Testis (tissue), 3 donors: ENCODE results near the gene LRMDA. TPM values are rescaled to one million over a fixed set of nuclear protein-coding genes. Genes with fewer than 3 reads are reported as not detected.
"Not testable (repeated sequence)": the region's sequence is repeated elsewhere in the genome, so short reads cannot be mapped to it uniquely, and the experiment has no call there.

ENCODE experiments used
- DNase-seq: peaks from one replicate; pipeline ENCODE4 v3.0.0-alpha.2; 2019
- H3K27ac ChIP-seq, 2 donors: fragments of 200-600 bp; sonication (generic); one replicate each; pipeline ENCODE4 v1.5.1; 2019
- H3K27me3 ChIP-seq: fragments of 200-600 bp; sonication (generic); one replicate; pipeline ENCODE4 v1.5.1; 2019
- H3K36me3 ChIP-seq: fragments of 200-600 bp; sonication (generic); one replicate; pipeline ENCODE4 v1.5.1; 2017; ENCODE audit warnings: low read depth; ENCODE audit errors: missing control alignments
- H3K4me1 ChIP-seq: fragments of 200-600 bp; sonication (generic); one replicate; pipeline ENCODE4 v1.5.1; 2019
- H3K4me3 ChIP-seq, 2 donors: fragments of 200-600 bp; sonication (generic); one replicate each; pipeline ENCODE4 v1.5.1; 2017 to 2019
- H3K9me3 ChIP-seq: fragments of 200-600 bp; sonication (generic); one replicate; pipeline ENCODE4 v1.5.1; 2017
- POLR2A ChIP-seq: fragments of 450-650 bp; IDR thresholded peaks from one replicate; pipeline ENCODE4 v1.6.1; 2017; ENCODE audit warnings: antibody characterized with exemption, mild to moderate bottlenecking, moderate library complexity
- WGBS, 2 donors: methylation state at CpG; one replicate each; pipeline ENCODE4 v1.1.5; 2018; 5-methylcytosine and 5-hydroxymethylcytosine counted together
- intact Hi-C: fragments of 100-400 bp; cut with DNase I; formaldehyde crosslinking; loops from one replicate; pipeline ENCODE4 v1.15.1; 2023; ENCODE audit warnings: low total_unique reads
- microRNA counts, 2 donors: library from miRNA; unstranded; fragments of <30 nt; microRNA quantifications; one replicate each; lab custom pipeline; 2016
- microRNA-seq, 2 donors: library from miRNA; unstranded; fragments of <30 nt; microRNA quantifications; one replicate each; pipeline ENCODE4, GENCODE V29; 2016; ENCODE audit warnings: borderline number of aligned reads in 2 of 2, borderline replicate concordance in 1 of 2
- polyA plus RNA-seq: library from polyadenylated mRNA; stranded (reverse); fragments of 350-450 nt; fragmentation: Illumina TruSeq; extraction: RNeasy Lipid Tissue Mini Kit (QIAGEN cat#74804); gene quantifications from one replicate; pipeline ENCODE4 v1.2.3, GENCODE V29; 2014; ENCODE audit warnings: low read depth, low replicate concordance; ENCODE audit not compliant: insufficient read depth
- small RNA-seq, 2 donors: library from RNA; depleted of rRNA; stranded (forward); fragments of <200 nt; gene quantifications; one replicate each; pipeline ENCODE3, GENCODE V24; 2016
- total RNA-seq, 2 donors: library from RNA; depleted of rRNA; stranded (reverse); fragments of >200 nt; gene quantifications; one replicate each; pipeline ENCODE4 v1.2.3, GENCODE V29; 2016
- TF ChIP-seq, protein P1 (sequence below), 3 experiments: fragments of 450-650 bp in 2 of 3; fragments of 200-600 bp in 1 of 3; sonication (generic) in 1 of 3; IDR thresholded peaks; one replicate each; pipeline ENCODE4 v1.5.1; 2016 to 2019; ENCODE audit warnings: antibody characterized with exemption in 3 of 3, mild to moderate bottlenecking in 2 of 3, moderate library complexity in 1 of 3

LRMDA gene
- total and polyA plus RNA-seq, 3 donors from 2014 or later = 7.6 to 13.8 (median 10.6) TPM

DNA sequence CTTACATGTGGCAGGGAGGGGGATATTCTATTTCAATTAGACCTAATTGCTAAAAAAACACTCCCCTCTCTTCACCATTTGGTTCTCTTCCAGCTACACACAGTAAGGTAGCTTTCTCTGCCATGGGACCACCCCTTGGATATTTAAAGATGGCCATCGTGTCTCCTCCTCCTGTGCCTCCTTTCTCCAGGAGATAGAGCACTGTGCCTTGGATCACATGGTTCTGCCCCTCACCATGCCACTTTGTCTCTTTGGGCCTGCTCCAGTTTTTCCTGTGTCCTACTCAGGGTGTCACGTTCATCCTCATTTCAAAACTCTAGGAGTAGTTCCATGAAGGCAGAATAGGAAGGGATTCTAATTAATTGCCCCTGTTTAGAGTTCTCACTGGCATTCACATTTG lies 1146.0 kb downstream of the LRMDA start:
- Histone ChIP-seq H3K4me3 (no peak overlapping the region), H3K4me1 (no peaks in the 10 kb centered on the region), H3K9me3 (no peaks in the 10 kb centered on the region), H3K27me3 (no peaks in the 10 kb centered on the region), H3K36me3 (no peaks in the 10 kb centered on the region), H3K27ac (no peak overlapping the region)
- DNase-seq = no peak
- intact Hi-C loops = no loop called here
- TF ChIP-seq POLR2A = no peak
- TF ChIP-seq, protein P1, sequence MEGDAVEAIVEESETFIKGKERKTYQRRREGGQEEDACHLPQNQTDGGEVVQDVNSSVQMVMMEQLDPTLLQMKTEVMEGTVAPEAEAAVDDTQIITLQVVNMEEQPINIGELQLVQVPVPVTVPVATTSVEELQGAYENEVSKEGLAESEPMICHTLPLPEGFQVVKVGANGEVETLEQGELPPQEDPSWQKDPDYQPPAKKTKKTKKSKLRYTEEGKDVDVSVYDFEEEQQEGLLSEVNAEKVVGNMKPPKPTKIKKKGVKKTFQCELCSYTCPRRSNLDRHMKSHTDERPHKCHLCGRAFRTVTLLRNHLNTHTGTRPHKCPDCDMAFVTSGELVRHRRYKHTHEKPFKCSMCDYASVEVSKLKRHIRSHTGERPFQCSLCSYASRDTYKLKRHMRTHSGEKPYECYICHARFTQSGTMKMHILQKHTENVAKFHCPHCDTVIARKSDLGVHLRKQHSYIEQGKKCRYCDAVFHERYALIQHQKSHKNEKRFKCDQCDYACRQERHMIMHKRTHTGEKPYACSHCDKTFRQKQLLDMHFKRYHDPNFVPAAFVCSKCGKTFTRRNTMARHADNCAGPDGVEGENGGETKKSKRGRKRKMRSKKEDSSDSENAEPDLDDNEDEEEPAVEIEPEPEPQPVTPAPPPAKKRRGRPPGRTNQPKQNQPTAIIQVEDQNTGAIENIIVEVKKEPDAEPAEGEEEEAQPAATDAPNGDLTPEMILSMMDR (IDR thresholded peaks at IDR 0.05) = no peak
- WGBS, 2 donors = 91 to 97% methylated on average over 2 of the region's 2 CpGs

DNA sequence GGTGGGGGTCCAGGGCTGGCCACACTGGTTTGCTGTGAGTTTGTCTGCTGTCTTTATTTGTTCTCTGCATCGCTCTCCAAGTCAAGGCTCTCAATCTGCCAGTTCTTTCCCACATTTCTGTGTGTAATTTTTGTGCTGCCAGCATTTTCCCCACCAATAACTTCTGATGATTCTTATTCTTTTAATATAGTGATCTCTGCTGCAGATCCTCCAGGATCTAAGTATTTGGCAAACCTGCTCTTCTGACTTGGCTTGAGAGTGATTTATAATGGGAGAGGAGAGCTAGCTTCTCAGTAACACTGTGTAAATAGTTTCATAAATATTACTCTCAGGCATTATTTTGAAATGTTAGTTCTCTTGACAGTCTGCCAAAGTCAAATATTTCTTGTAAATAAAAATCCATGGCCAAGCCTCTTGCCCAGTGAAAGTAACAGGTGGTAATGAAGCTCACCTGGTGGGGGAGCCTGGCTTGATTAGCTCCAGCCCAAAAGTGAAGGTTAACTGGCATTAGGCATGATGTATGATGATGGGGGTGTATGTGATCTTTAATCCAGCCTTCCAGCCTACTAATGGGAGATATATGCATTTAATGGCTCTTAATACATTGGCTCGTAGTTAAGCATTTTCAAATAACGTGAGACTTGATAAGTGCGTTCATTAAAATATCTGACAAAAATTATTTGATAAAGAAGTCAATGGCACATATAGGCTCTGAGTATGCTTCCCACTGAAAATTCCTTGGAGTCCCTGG lies 1150.3 kb downstream of the LRMDA start:
- H3K36me3 ChIP-seq = no peaks in the 10 kb centered on the region
- TF ChIP-seq POLR2A = no peak
- TF ChIP-seq, protein P1 (IDR thresholded peaks at IDR 0.05) = no peak
- H3K27ac ChIP-seq = no peak overlapping the region
- no peak overlapping the region for H3K4me3 ChIP-seq
- H3K27me3 ChIP-seq = no peaks in the 10 kb centered on the region
- no peak for DNase-seq
- no peaks in the 10 kb centered on the region for H3K9me3 ChIP-seq
- intact Hi-C loops = no loop called here
- WGBS, 2 donors = 88 to 92% methylated on average over 4 of the region's 4 CpGs
- H3K4me1 ChIP-seq = peaks cover 4% of the 10 kb centered on the region

DNA sequence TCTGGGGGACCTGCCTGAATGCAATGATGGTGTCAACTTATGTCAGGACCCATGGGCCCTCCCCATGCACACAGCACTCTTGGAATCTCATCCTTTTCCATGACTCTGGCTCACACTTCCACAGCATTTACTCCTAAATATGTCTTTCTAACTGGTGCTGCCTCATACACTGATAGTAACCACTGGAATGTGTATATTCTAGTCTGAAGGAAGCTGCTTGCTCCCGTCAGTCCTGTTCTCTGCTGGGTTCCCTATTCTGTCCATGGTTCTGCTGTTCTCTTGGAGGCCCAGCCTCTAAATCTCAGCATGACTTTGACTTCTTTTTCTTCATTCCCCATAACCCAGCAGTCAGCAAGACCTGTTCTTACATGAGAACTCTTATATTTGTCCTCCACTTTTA lies 1151.1 kb downstream of the LRMDA start:
- Histone ChIP-seq H3K9me3 (no peaks in the 10 kb centered on the region), H3K4me3 (no peak overlapping the region), H3K27ac (no peak overlapping the region), H3K27me3 (no peaks in the 10 kb centered on the region), H3K4me1 (peaks cover 4% of the 10 kb centered on the region), H3K36me3 (no peaks in the 10 kb centered on the region)
- 100% methylated on average over 1 of the region's 1 CpG for WGBS, 2 donors
- intact Hi-C loops = no loop called here
- TF ChIP-seq, protein P1 (IDR thresholded peaks at IDR 0.05) = no peak
- no peak for TF ChIP-seq POLR2A
- no peak for DNase-seq

DNA sequence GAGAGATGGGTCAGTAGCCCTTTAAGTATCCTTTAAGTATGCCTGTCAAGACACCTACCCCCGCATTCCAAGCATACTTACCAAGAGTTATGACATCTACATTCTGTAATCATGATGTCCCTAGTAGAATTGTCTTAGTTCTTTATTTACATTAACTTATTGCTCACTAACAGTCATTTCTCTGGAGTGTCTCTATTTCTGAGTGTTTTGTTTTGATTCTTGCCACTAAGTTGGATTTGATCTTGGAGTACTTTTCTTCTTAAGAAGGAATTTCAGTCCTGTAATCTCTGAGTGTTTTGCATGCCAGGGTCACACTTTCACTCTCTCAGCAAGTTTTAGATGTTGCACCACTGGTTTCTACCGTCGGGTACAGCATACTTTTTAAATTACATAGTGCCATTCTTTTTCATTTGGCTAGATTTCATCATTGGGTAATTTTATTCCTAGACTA lies 1152.3 kb downstream of the LRMDA start:
- H3K27me3 ChIP-seq = no peaks in the 10 kb centered on the region
- no peak overlapping the region for H3K4me3 ChIP-seq
- DNase-seq = no peak
- H3K36me3 ChIP-seq = no peaks in the 10 kb centered on the region
- H3K4me1 ChIP-seq = peaks cover 4% of the 10 kb centered on the region
- 44 to 48% methylated on average over 3 of the region's 3 CpGs for WGBS, 2 donors
- intact Hi-C loops = no loop called here
- H3K9me3 ChIP-seq = no peaks in the 10 kb centered on the region
- H3K27ac ChIP-seq = no peak overlapping the region
- TF ChIP-seq, protein P1 (IDR thresholded peaks at IDR 0.05) = no peak
- no peak for TF ChIP-seq POLR2A

DNA sequence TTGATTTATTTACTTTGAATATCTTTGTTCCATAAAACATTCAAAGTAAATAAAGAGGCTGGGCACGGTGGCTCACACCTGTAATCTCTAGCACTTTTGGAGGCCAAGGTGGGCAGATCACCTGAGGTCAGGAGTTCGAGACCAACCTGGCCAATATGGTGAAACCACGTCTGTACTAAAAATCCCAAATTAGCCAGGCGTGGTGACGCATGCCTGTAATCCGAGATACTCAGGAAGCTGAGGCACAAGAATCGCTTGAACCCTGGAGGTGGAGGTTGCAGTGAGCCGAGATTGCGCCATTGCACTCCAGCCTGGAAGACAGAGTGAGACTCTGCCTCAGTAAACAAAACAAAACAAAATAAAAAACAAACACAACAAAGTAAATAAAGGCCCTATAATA lies 1153.0 kb downstream of the LRMDA start:
- H3K27ac ChIP-seq, H3K9me3 ChIP-seq, DNase-seq, H3K36me3 ChIP-seq, intact Hi-C loops, H3K4me1 ChIP-seq, H3K27me3 ChIP-seq, H3K4me3 ChIP-seq: not testable (repeated sequence)
- 86 to 93% methylated on average over 9 of the region's 9 CpGs for WGBS, 2 donors

MicroRNAs within 50 kb of the gene (microRNA counts, 767-probe panel; counts per million panel counts)
- 0 to 152 counts per million in 2 donors for microRNA hsa-miR-606 (lab: Ali Mortazavi, UCI)

Small RNA genes within 50 kb of the gene (microRNA-seq; reads per million reads assigned to microRNA genes)
- gene MIR606 = 0 reads per million in 2 donors

Small RNA genes within 50 kb of the gene (small RNA-seq; reads per million reads assigned to genes)
- 0 reads per million in 2 donors for gene MIR606
- 0 reads per million in 2 donors for gene RN7SL518P
- gene RNU6-673P = 0 reads per million in 2 donors

Other genes with a start within 250 kb of the LRMDA start
- gene VDAC2, start 220.8 kb upstream of the LRMDA start, total RNA-seq = 100 to 1,000 TPM; 105 to 111 TPM
- gene VDAC2, start 220.8 kb upstream of the LRMDA start, polyA plus RNA-seq = 234 TPM
- 10 to 100 TPM; 18.8 to 22.8 TPM for gene COMTD1, start 195.7 kb upstream of the LRMDA start, total RNA-seq
- 8.1 TPM for gene COMTD1, start 195.7 kb upstream of the LRMDA start, polyA plus RNA-seq
- gene ZNF503, start 29.9 kb upstream of the LRMDA start, total RNA-seq = 1 to 10 TPM; 8.0 to 9.8 TPM
- gene ZNF503, start 29.9 kb upstream of the LRMDA start, polyA plus RNA-seq = 7.0 TPM